A549 (cell line): ENCODE data around the gene CLEC5A. TPM values are rescaled to one million over a fixed set of nuclear protein-coding genes. Genes with fewer than 3 reads are reported as not detected.

ENCODE experiments used
- ATAC-seq, 2 experiments: fragments of 200-7000 bp in 1 of 2; fragments of >200 bp in 1 of 2; cut with Nextera tagmentation in 1 of 2; cut with Tn5 transposase in 1 of 2; 3 replicates each; pipeline versions ENCODE4 v1.8.0 to v1.9.1; 2018 to 2020; ENCODE audit warnings: mild to moderate bottlenecking in 1 of 2, moderate library complexity in 1 of 2
- CTCF ChIA-PET: fragments of 300-600 bp; sonication (Branson Sonifier 250); formaldehyde crosslinking; extraction: SDS; loops from one replicate; lab custom pipeline; 2021; ENCODE audit warnings: antibody characterized with exemption, inconsistent platforms; lab: Yijun Ruan, JAX
- POLR2A ChIA-PET: fragments of 350-600 bp; formaldehyde crosslinking; extraction: SDS; loops from one replicate; lab custom pipeline; 2021; ENCODE audit warnings: antibody characterized with exemption, inconsistent platforms; lab: Yijun Ruan, JAX
- DNase-seq, 2 experiments: peaks; one replicate each; pipeline versions ENCODE4 v3.0.0 to v3.0.0-alpha.2; 2011 to 2016; ENCODE audit warnings: low read depth in 1 of 2, low spot score in 1 of 2
- FAIRE-seq: peaks from 2 replicates; lab custom pipeline; 2011; peaks lifted over from hg19 to GRCh38; lab: Jason Lieb, UNC
- H3K27ac ChIP-seq, 2 experiments: fragments of >200 bp; sonication (Bioruptor Twin); formaldehyde crosslinking; 3 replicates each; pipeline ENCODE4 v1.5.1; 2016 to 2017
- H3K4me1 ChIP-seq: fragments of >200 bp; sonication (Bioruptor Twin); formaldehyde crosslinking; 3 replicates; pipeline ENCODE4 v1.6.1; 2016
- H3K4me2 ChIP-seq: fragments of >200 bp; sonication (Bioruptor Twin); formaldehyde crosslinking; 3 replicates; pipeline ENCODE4 v1.6.1; 2016
- H3K4me3 ChIP-seq: fragments of >200 bp; sonication (Bioruptor Twin); formaldehyde crosslinking; 3 replicates; pipeline ENCODE4 v1.5.1; 2016
- H3K9me3 ChIP-seq: fragments of >200 bp; sonication (Bioruptor Twin); formaldehyde crosslinking; 3 replicates; pipeline ENCODE4 v1.6.1; 2016
- CHD2 ChIP-seq: fragments of 150-350 bp; IDR thresholded peaks from 2 replicates; pipeline ENCODE4 v1.6.1; 2014; ENCODE audit warnings: low read length; ENCODE audit not compliant: partially characterized antibody
- CHD4 ChIP-seq: fragments of 200-600 bp; sonication (generic); IDR thresholded peaks from 2 replicates; pipeline ENCODE4 v1.6.1; 2016; ENCODE audit warnings: antibody characterized with exemption, mild to moderate bottlenecking, borderline replicate concordance
- CTCF ChIP-seq: fragments of >200 bp; sonication (Bioruptor Twin); formaldehyde crosslinking; IDR thresholded peaks from 3 replicates; pipeline ENCODE4 v1.5.1; 2016
- EHMT2 ChIP-seq: fragments of 200-600 bp; sonication (generic); IDR thresholded peaks from 2 replicates; pipeline ENCODE4 v1.6.1; 2016; ENCODE audit warnings: antibody characterized with exemption, low read depth, mild to moderate bottlenecking, moderate library complexity
- HOXA7 ChIP-seq: fragments of 250-450 bp; sonication (Bioruptor Pico); IDR thresholded peaks from 2 replicates; pipeline ENCODE4 v1.5.0; 2020; ENCODE audit warnings: mild to moderate bottlenecking, moderate library complexity
- KDM5A ChIP-seq: fragments of 200-600 bp; sonication (generic); IDR thresholded peaks from 2 replicates; pipeline ENCODE4 v1.6.1; 2016; ENCODE audit warnings: antibody characterized with exemption, mild to moderate bottlenecking
- MAFK ChIP-seq: fragments of 450-650 bp; IDR thresholded peaks from 2 replicates; pipeline ENCODE4 v1.6.1; 2014; ENCODE audit not compliant: partially characterized antibody
- MYC ChIP-seq: IDR thresholded peaks from 2 replicates; pipeline ENCODE4 v1.6.1; 2012; ENCODE audit warnings: mild to moderate bottlenecking, inconsistent platforms, low read length, improper control_type of control experiment, borderline replicate concordance
- NFE2L2 ChIP-seq: fragments of 150-350 bp; conservative IDR thresholded peaks from 2 replicates; pipeline ENCODE4 v1.6.1; 2014; ENCODE audit warnings: low read length
- NR3C1 ChIP-seq: fragments of >200 bp; sonication (Bioruptor Twin); formaldehyde crosslinking; IDR thresholded peaks from 3 replicates; pipeline ENCODE4 v1.6.1; 2017
- POLR2A ChIP-seq: IDR thresholded peaks from 2 replicates; pipeline ENCODE4 v1.6.1; 2012; ENCODE audit warnings: mild to moderate bottlenecking, low read length
- RAD21 ChIP-seq, 2 experiments: fragments of >200 bp in 1 of 2; sonication (Bioruptor Twin) in 1 of 2; formaldehyde crosslinking in 1 of 2; IDR thresholded peaks in 1 of 2; conservative IDR thresholded peaks in 1 of 2; 2 replicates in 1 of 2; 3 replicates in 1 of 2; pipeline ENCODE4 v1.6.1; 2012 to 2018; ENCODE audit warnings: inconsistent platforms in 1 of 2
- RARB ChIP-seq: fragments of 250-450 bp; sonication (Bioruptor Pico); IDR thresholded peaks from 2 replicates; pipeline ENCODE4 v1.8.0; 2021; ENCODE audit warnings: mild to moderate bottlenecking, moderate library complexity
- SMC3 ChIP-seq: fragments of >200 bp; sonication (Bioruptor Twin); formaldehyde crosslinking; IDR thresholded peaks from 3 replicates; pipeline ENCODE4 v1.6.1; 2018; ENCODE audit warnings: inconsistent platforms
- ZFP36 ChIP-seq: fragments of 450-650 bp; IDR thresholded peaks from 2 replicates; pipeline ENCODE4 v1.6.1; 2014; ENCODE audit warnings: borderline replicate concordance; ENCODE audit not compliant: partially characterized antibody
- WGBS: methylation state at CpG from one replicate; pipeline ENCODE4 v1.1.6; 2017; ENCODE audit errors: missing lambda C conversion rate; 5-methylcytosine and 5-hydroxymethylcytosine counted together
- polyA plus RNA-seq, 4 experiments: library from polyadenylated mRNA; depleted of rRNA in 3 of 4; stranded (reverse); fragments of >200 nt; fragmentation: RNase III in 1 of 4; extraction: RNeasy Plus Mini Kit Qiagen cat#74134 plus additional on column Dnase treatment in 1 of 4; gene quantifications; 2 replicates in 3 of 4; 3 replicates in 1 of 4; pipeline ENCODE4 v1.2.3, GENCODE V29; 2011 to 2017

The CLEC5A gene
- polyA plus RNA-seq, 2 of the 4 experiments (the other 2 are of a cell fraction) = not detected

GRCh38 chr7:141978351-141978750 lies 31.6 kb upstream of the CLEC5A start:
- POLR2A ChIA-PET = no interaction called here
- FAIRE-seq (no peak), DNase-seq (no peak)
- H3K4me3 ChIP-seq = no peak overlapping the region
- no peak overlapping the region for H3K27ac ChIP-seq
- H3K4me1 ChIP-seq = no peaks in the 10 kb centered on the region
- CTCF ChIA-PET = no interaction called here
- H3K9me3 ChIP-seq = no peaks in the 10 kb centered on the region
- H3K4me2 ChIP-seq = no peak overlapping the region
- no peak for TF ChIP-seq POLR2A
- no peak for TF ChIP-seq MYC
- no peak for TF ChIP-seq KDM5A
- TF ChIP-seq HOXA7 (CRISPR knock-in tag) = no peak
- no peak for TF ChIP-seq NFE2L2
- TF ChIP-seq CHD4 = no peak
- TF ChIP-seq NR3C1 = no peak
- TF ChIP-seq, all 56 proteins: peak for 0
- ATAC-seq = no peak
- WGBS = 100% methylated on average over 1 of the region's 1 CpG

- FAIRE-seq (no peak), DNase-seq (no peak)
Measured at GRCh38 chr7:141976524-141977245, 29.9 kb upstream of the CLEC5A start.

GRCh38 chr7:141975806-141976523 lies 29.2 kb upstream of the CLEC5A start:
- Histone ChIP-seq H3K4me3 (peak overlapping the region; percentile 43), H3K4me1 (no peaks in the 10 kb centered on the region), H3K27ac (peak overlapping the region; percentile 55 to 76), H3K9me3 (no peaks in the 10 kb centered on the region), H3K4me2 (peak overlapping the region; percentile 85)
- DNase-seq (peak; percentile 77 to 79), FAIRE-seq (peak; percentile 84), ATAC-seq (peak; percentile 93 to 98)
- no peak for TF ChIP-seq POLR2A
- 0 out of 2 replicates have a peak, but pooled peaks have one; percentile 19 for TF ChIP-seq EHMT2
- TF ChIP-seq SMC3 = peak; percentile 99
- peak; percentile 98 for TF ChIP-seq RAD21 (conservative IDR thresholded peaks at IDR 0.05 in 1 of 2, IDR thresholded peaks at IDR 0.05 in 1 of 2)
- TF ChIP-seq RARB (CRISPR knock-in tag) = no peak
- TF ChIP-seq ZFP36 = no peak
- peak; percentile 98 for TF ChIP-seq CTCF
- no peak for TF ChIP-seq CHD2
- TF ChIP-seq NR3C1 = no peak
- 12% methylated on average over 21 of the region's 21 CpGs for WGBS
- ChIA-PET CTCF (interaction anchor here (0.6 to 3.3 kb wide), 47 partner anchors 8 to 661 kb away, joined by 3 to 54 read pairs (median 3); no protein-coding TSS in a partner anchor), POLR2A (no interaction called here)

More at GRCh38 chr7:141976524-141977245, 29.9 kb upstream of the CLEC5A start:
- peak in 1 of 2 experiments; percentile 31; a peak in 3 of 6 replicates for ATAC-seq
- TF ChIP-seq MAFK = no peak
- TF ChIP-seq CTCF = peak; percentile 29; the same call in 1 of the 3 replicates
- ChIA-PET CTCF (interaction anchor here (0.6 to 3.3 kb wide), 35 partner anchors 9 to 989 kb away, joined by 3 to 54 read pairs (median 4); no protein-coding TSS in a partner anchor), POLR2A (no interaction called here)
- Histone ChIP-seq H3K27ac (peak overlapping the region in 1 of 2 experiments; percentile 55; a peak in 2 of 6 replicates), H3K9me3 (no peaks in the 10 kb centered on the region), H3K4me3 (peak overlapping the region; percentile 43), H3K4me1 (no peaks in the 10 kb centered on the region), H3K4me2 (peak overlapping the region; percentile 85)
- 49% methylated on average over 11 of the region's 11 CpGs for WGBS
